Keratinocyte (primary cell): ENCODE data around the gene MTO1. TPM values are rescaled to one million over a fixed set of nuclear protein-coding genes. Genes with fewer than 3 reads are reported as not detected.
A peak's percentile ranks its signal among the peaks of the same experiment; 100 is the strongest.

Experiments used
- DNase-seq: peaks from one replicate; pipeline ENCODE4 v3.0.0-alpha.2; 2011; ENCODE audit warnings: low read depth, missing footprints, low spot score
- FAIRE-seq: peaks from 2 replicates; lab custom pipeline; 2011; peaks lifted over from hg19 to GRCh38; lab: Jason Lieb, UNC
- H2AFZ ChIP-seq: 2 replicates; pipeline ENCODE4 v1.6.0; 2012; ENCODE audit warnings: low read length, control low read depth, inconsistent platforms; ENCODE audit not compliant: control insufficient read depth
- H3K27ac ChIP-seq: 2 replicates; pipeline ENCODE4 v1.5.1; 2011; ENCODE audit warnings: low read length; ENCODE audit not compliant: control insufficient read depth, insufficient read depth
- H3K27me3 ChIP-seq: 3 replicates; pipeline ENCODE4 v1.6.0; 2011; ENCODE audit warnings: low read length; ENCODE audit not compliant: control insufficient read depth, insufficient read depth; ENCODE audit errors: extremely low read depth
- H3K36me3 ChIP-seq, 2 experiments: 2 replicates in 1 of 2; 3 replicates in 1 of 2; pipeline ENCODE4 v1.5.1; 2011; ENCODE audit warnings: low read length in 2 of 2, mild to moderate bottlenecking in 1 of 2; ENCODE audit not compliant: control insufficient read depth in 2 of 2, insufficient read depth in 2 of 2; ENCODE audit errors: extremely low read depth in 1 of 2
- H3K4me1 ChIP-seq: 3 replicates; pipeline ENCODE4 v1.5.1; 2011; ENCODE audit warnings: low read length; ENCODE audit not compliant: control insufficient read depth, insufficient read depth; ENCODE audit errors: extremely low read depth
- H3K4me2 ChIP-seq: 3 replicates; pipeline ENCODE4 v1.6.0; 2011; ENCODE audit warnings: low read depth, low read length; ENCODE audit not compliant: control insufficient read depth, insufficient read depth; ENCODE audit errors: extremely low read depth
- H3K4me3 ChIP-seq, 3 experiments: fragments of 200-600 bp in 1 of 3; sonication (generic) in 1 of 3; 2 replicates in 2 of 3; 3 replicates in 1 of 3; pipeline ENCODE4 v1.5.1; 2011 to 2016; ENCODE audit warnings: low read length in 3 of 3, mild to moderate bottlenecking in 3 of 3, control low read depth in 2 of 3, inconsistent platforms in 1 of 3, low read depth in 1 of 3, mixed read lengths in 1 of 3, mixed run types in 1 of 3, moderate library complexity in 1 of 3; ENCODE audit not compliant: control insufficient read depth in 2 of 3, insufficient read depth in 2 of 3; ENCODE audit errors: extremely low read depth in 1 of 3
- H3K79me2 ChIP-seq: 2 replicates; pipeline ENCODE4 v1.6.0; 2012; ENCODE audit warnings: low read length; ENCODE audit not compliant: control insufficient read depth, insufficient read depth
- H3K9ac ChIP-seq: 3 replicates; pipeline ENCODE4 v1.6.0; 2011; ENCODE audit warnings: low read length; ENCODE audit not compliant: control insufficient read depth, insufficient read depth; ENCODE audit errors: extremely low read depth
- H3K9me1 ChIP-seq: 3 replicates; pipeline ENCODE4 v1.6.0; 2011; ENCODE audit warnings: low read length; ENCODE audit not compliant: control insufficient read depth, insufficient read depth; ENCODE audit errors: extremely low read depth
- H3K9me3 ChIP-seq: 2 replicates; pipeline ENCODE4 v1.5.1; 2012; ENCODE audit warnings: low read depth, low read length; ENCODE audit not compliant: control insufficient read depth
- H4K20me1 ChIP-seq: 3 replicates; pipeline ENCODE4 v1.6.0; 2011; ENCODE audit warnings: low read length; ENCODE audit not compliant: control insufficient read depth, insufficient read depth; ENCODE audit errors: extremely low read depth
- EZH2 ChIP-seq: IDR thresholded peaks from one replicate; pipeline ENCODE4 v1.6.1; 2012; ENCODE audit warnings: inconsistent platforms, mild to moderate bottlenecking, low read length, moderate library complexity
- dilution Hi-C: fragments of 300-500 bp; cut with MboI; formaldehyde crosslinking; loops from one replicate; pipeline ENCODE4 v1.7.0; 2020; ENCODE audit warnings: low sequenced_read_pairs; ENCODE audit not compliant: extremely low pct_ligation_motif_present
- polyA plus RNA-seq, 5 experiments: library from polyadenylated mRNA; depleted of rRNA in 3 of 5; stranded (reverse) in 3 of 5; stranded (forward) in 1 of 5; unstranded in 1 of 5; fragments of >200 nt; gene quantifications; 1 replicate in 1 of 5; 2 replicates in 3 of 5; 3 replicates in 1 of 5; pipeline versions ENCODE4 v1.2.1 to v1.2.3, GENCODE V29; 2011 to 2012; ENCODE audit warnings: missing spikeins in 2 of 5, low read depth in 1 of 5, low replicate concordance in 1 of 5
- TF ChIP-seq, protein P1 (sequence below), 3 experiments: IDR thresholded peaks in 1 of 3; conservative IDR thresholded peaks in 1 of 3; optimal IDR thresholded peaks in 1 of 3; 2 replicates in 2 of 3; 3 replicates in 1 of 3; pipeline versions ENCODE3 to v1.5.1; 2011; ENCODE audit warnings: low read length in 3 of 3, mild to moderate bottlenecking in 3 of 3, moderate library complexity in 2 of 3, control low read depth in 1 of 3, inconsistent platforms in 1 of 3; ENCODE audit not compliant: insufficient read depth in 2 of 3; ENCODE audit errors: extremely low read depth in 1 of 3

MTO1 gene
- polyA plus RNA-seq, 1 donor (not counting 4 experiments of a cell fraction or from before 2014, with no cell fraction given): 24.5 TPM

DNA sequence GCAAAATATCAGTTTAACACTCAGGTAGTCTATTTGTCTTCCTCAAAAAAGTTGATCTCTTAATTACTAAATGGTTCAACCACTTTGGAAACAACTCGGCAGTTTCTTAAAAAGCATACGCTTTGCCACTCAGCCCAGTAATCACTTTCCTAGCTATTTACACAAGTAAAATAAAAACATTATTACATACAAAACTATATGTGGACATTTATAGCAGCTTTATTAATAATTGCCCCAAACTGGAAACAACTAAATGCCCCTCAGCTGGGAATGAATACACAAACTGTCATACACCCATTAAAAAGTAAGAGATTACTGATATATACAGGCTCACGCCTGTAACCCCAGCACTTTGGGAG, 51.9 kb downstream of the MTO1 start:
- no peaks in the 10 kb centered on the region for H3K27me3 ChIP-seq
- H3K9me3 ChIP-seq: no peaks in the 10 kb centered on the region
- H3K4me2 ChIP-seq: no peak overlapping the region
- DNase-seq (no peak), FAIRE-seq (no peak)
- no peak overlapping the region for H3K9ac ChIP-seq
- TF ChIP-seq EZH2: no peak
- TF ChIP-seq, protein P1, sequence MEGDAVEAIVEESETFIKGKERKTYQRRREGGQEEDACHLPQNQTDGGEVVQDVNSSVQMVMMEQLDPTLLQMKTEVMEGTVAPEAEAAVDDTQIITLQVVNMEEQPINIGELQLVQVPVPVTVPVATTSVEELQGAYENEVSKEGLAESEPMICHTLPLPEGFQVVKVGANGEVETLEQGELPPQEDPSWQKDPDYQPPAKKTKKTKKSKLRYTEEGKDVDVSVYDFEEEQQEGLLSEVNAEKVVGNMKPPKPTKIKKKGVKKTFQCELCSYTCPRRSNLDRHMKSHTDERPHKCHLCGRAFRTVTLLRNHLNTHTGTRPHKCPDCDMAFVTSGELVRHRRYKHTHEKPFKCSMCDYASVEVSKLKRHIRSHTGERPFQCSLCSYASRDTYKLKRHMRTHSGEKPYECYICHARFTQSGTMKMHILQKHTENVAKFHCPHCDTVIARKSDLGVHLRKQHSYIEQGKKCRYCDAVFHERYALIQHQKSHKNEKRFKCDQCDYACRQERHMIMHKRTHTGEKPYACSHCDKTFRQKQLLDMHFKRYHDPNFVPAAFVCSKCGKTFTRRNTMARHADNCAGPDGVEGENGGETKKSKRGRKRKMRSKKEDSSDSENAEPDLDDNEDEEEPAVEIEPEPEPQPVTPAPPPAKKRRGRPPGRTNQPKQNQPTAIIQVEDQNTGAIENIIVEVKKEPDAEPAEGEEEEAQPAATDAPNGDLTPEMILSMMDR (optimal IDR thresholded peaks at IDR 0.05 in 1 of 3, IDR thresholded peaks at IDR 0.05 in 1 of 3, conservative IDR thresholded peaks at IDR 0.05 in 1 of 3; ENCODE audit: extremely low read depth in 1 of 3, insufficient read depth in 2 of 3, low read length in 3 of 3): no peak
- H3K4me3 ChIP-seq: no peak overlapping the region
- peaks cover 1% of the 10 kb centered on the region for H3K79me2 ChIP-seq
- H4K20me1 ChIP-seq: peaks cover 18% of the 10 kb centered on the region
- no peak overlapping the region for H3K27ac ChIP-seq
- H3K36me3 ChIP-seq: peaks cover 4 to 19% of the 10 kb centered on the region in 2 experiments
- no peaks in the 10 kb centered on the region for H3K4me1 ChIP-seq
- no peaks in the 10 kb centered on the region for H3K9me1 ChIP-seq
- dilution Hi-C loops: loop anchor here (25.0 kb wide), 1 partner anchor 99 kb away; no protein-coding TSS in a partner anchor
- H2AFZ ChIP-seq: no peak overlapping the region

DNA sequence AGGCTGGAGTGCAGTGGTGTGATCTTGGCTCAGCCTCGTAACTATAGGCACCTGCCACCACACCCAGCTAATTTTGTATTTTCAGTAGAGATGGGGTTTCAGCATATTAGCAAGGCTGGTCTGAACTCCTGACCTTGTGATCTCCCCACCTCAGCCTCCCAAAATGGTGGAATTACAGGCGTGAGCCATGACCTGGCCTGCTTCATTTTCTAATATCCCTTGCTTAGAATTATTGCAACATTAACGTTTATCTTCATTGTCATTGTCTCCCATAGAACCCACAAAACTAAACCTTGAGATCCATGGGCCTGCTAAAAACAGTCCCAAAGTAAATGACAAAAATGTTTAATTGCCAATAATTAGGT, 53.2 kb downstream of the MTO1 start:
- Histone ChIP-seq H3K79me2 (peaks cover 12% of the 10 kb centered on the region), H4K20me1 (peaks cover 21% of the 10 kb centered on the region), H2AFZ (no peak overlapping the region), H3K9me3 (no peaks in the 10 kb centered on the region), H3K27me3 (no peaks in the 10 kb centered on the region), H3K4me2 (no peak overlapping the region), H3K4me3 (no peak overlapping the region), H3K9ac (no peak overlapping the region), H3K4me1 (no peaks in the 10 kb centered on the region), H3K9me1 (no peaks in the 10 kb centered on the region), H3K27ac (peak overlapping the region; percentile 39), H3K36me3 (peaks cover 9 to 29% of the 10 kb centered on the region in 2 experiments)
- dilution Hi-C loops: loop anchor here (25.0 kb wide), 1 partner anchor 98 kb away; no protein-coding TSS in a partner anchor
- TF ChIP-seq, protein P1 (optimal IDR thresholded peaks at IDR 0.05 in 1 of 3, IDR thresholded peaks at IDR 0.05 in 1 of 3, conservative IDR thresholded peaks at IDR 0.05 in 1 of 3; ENCODE audit: extremely low read depth in 1 of 3, insufficient read depth in 2 of 3, low read length in 3 of 3): no peak
- TF ChIP-seq EZH2: no peak
- no peak for DNase-seq
- no peak for FAIRE-seq
